Stimulated activated CD8-positive, alpha-beta memory T cell treated with anti-CD3 and anti-CD28 coated beads, Interleukin-15, amount 100 ng/mL, for 48 hours (primary cell): Measurements from ENCODE around the gene CCNA2.

Experiments
- DNase-seq, 2 donors: peaks; one replicate each; pipeline ENCODE4 v3.0.0-alpha.2; 2020; ENCODE audit warnings: low read depth in 2 of 2

The CCNA2 gene

DNA sequence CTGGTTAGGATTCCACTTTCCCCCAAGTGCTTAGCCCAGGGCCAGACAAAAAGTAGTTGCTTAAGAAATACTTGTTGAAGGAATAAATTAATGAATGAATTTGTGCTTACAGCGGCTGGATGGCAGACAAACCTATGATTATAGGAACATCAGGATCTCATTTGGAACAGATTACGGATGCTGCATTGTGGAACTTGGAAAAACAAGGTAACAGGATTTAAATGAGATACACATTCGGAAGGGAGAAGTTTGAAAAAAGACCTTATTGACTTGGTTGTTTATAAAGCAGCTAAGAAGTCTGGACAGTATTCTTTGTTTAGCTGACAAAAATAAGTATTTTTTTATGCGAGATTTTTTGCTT, 22.0 kb downstream of the CCNA2 start:
- no peak for DNase-seq

DNA sequence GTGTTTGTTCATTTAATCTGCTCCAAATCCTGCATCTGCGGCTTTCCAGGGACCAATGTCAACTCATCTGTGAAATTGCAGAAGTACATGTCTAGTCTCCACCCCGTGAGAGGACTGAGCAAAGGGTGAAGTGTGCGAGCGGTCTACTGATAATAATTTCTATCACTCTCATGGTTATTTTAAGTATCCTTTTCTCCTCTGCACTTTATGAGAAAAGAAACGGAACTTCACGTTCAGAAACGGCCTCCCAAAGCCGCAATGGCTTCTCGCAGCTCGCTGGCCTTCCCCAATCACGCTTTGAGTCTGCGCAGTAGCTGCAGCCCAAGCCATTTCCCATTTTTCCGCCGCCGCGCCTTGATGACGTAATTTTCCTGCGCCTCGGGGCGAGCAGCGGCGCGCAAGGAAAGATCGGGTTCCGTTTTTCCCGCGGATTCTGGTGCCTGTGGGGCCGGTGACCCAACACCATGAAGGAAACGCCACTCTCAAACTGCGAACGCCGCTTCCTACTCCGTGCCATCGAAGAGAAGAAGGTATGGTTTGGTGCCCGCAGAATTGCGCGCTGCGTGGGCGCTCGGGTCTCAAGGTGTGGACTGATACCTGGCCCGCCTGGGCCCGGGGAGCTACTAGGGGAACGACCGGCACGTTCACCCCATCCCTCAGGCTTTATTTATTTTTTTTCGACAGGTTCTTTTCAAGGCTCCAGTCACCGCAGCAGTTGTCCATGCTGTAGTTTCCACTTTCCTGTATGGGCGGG, 22.5 kb downstream of the CCNA2 start, which contains the start of gene EXOSC9:
TSS of gene EXOSC9 (plus strand) at position 363 of the 754 bp plus-strand sequence. CDS start at position 465, 102 bp downstream.
- DNase-seq = peak; percentile 87 to 89

DNA sequence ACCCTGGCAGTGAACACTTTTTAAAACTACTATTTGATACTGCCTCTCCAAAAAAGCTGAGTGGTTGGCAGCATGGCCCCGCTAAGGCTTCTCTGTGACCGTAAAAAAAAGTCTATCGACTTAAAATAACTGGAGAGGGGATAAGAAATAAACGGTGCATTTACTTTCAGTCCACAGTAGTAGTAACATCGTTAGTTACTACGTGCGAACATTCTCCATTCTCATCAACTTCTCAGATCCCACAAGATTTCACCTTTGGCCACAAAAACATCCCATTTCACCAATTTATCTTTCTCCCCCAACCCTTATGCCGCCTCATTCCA, 23.1 kb downstream of the CCNA2 start:
- no peak for DNase-seq

DNA sequence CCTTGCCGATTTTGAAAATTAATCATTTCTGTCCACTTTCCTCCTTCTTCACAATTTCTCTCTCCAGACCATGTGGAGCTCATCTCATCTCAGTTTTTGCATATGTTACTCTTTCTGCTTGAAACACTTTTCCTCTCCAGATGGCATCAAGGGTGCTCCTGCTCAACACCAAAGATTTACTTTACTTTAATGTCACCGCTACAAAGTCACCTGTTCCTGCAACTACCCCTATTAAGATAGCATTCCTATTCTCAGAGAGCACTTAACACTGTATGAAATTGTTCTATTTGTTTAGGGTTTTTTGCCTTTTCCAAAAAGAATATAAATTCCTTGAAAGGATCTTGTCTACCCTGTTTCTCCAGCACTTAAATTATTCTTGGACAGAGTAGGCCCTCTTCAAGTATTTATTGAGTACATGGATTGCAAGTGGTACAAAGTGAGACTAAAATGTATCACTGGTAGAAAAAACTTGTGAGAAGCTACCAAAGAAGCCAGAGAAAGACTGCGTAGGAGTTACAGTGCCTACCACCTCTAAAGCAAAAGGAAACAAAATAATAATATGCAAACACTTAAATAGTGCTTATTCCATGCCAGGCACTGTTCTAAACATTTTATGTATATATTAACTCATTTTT, 23.7 kb downstream of the CCNA2 start:
- no peak for DNase-seq

DNA sequence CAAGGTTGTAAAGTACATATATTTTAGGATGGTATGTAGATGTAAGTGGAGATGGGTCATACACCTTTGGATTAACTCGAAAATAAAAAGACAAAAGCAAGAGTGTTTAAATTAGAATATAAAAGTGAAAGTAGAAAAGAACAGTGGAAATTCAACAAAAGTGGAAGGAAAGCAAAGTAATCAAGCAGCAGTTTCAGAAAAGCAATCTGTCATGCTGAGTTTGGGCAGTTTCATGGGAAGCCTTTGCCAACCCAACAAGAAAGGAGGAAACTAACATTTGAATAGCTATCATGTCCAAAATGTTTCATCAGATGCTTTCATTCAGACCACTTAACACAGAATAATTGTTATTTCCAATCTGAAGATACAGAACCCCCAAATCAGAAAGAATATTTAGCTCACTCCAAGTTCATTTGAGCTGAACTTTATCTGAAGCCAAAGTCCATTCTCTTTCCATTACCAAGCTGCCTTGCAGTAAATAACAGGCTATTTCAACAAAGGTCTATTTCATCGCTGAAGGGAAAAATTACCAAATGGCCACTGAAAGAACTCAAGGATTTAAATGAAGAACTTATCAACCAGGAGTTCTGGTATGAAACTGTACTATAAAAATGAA, 24.4 kb downstream of the CCNA2 start:
- no peak for DNase-seq

DNA sequence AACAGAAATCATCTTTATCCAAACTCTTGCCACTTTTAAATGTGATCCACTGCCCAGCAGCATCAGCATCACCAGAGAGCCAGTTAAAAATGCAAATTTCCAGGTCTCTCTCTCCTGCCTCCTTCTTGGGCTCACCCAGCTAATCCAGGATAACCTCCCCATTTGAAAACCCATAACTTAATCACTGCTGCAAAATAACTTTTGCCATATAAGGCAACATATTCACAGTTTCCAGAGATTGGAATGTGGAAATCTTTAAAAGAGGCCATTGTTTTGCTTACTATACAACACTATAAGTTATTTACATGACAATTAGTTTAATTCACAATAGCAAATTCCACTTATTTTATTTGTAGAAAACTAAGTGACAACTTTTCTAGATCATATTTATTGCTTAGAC, 27.4 kb downstream of the CCNA2 start:
- no peak for DNase-seq

DNA sequence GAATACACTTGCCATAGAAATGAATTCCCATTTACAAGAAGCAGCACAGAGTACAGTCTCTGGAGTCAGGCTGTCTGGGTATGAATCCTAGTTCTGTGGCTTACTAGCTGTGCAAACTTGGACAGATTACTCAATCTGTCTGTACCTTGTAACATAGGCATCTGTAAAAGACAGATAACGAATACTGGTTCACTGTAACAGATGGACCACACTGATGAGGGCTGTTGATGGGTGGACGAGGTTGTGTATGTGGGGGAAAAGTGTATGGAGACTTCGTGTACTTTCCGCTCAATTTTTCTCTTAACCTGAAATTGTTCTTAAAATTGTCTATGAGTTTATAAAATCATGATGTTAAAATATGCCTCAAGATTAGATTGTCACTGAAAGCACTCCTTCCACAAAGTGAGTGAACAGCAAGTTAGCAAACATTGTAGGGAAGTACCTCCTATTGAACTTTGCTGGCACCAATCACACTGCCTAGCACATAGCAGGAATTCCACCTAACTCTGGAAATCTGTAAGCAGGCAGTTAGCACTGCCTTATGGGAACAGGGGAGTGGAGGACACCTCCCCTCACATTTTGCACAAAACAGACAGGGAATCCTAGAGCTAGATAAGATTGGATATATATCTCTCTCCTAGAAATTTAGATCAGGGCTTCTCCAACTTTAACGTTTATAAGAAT, 29.0 kb downstream of the CCNA2 start:
- DNase-seq = no peak

DNA sequence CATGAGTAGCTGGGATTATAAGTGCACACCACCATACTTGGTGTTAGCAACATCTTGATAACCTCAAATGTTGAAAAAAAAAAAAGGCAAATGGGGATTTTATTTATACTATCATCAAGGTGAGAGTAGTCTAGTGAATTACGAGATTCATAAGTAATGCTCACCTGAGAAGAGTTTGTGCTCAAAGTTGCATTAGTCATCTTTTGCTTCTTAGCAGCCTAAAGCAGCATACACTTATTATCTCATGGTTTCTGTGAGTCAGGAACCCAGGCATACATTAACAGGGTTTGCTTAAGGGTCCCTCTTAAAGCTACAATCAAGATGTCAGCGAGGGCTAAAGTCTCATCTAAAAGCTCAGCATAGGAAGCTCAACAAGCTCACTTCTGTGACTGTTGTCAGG, 30.7 kb downstream of the CCNA2 start:
- no peak for DNase-seq

DNA sequence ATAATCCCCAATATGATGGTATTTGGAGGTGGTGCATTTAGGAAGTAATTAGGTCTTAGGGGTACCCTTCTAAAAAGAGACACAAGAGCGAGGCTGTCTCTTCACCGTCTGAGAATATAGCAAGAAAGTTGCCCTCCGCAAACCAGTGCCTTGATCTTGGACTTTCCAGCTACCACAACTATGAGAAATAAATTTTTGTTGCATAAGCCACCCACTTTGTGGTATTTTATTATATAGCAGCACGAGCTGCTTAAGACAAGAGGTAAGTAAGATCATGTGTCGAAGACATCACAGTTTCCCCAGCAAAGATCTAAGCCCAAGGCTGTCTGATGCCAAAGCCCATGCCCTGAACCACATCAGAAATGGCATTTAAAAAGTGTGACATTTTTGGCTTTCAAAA, 32.2 kb downstream of the CCNA2 start:
- DNase-seq = no peak

DNA sequence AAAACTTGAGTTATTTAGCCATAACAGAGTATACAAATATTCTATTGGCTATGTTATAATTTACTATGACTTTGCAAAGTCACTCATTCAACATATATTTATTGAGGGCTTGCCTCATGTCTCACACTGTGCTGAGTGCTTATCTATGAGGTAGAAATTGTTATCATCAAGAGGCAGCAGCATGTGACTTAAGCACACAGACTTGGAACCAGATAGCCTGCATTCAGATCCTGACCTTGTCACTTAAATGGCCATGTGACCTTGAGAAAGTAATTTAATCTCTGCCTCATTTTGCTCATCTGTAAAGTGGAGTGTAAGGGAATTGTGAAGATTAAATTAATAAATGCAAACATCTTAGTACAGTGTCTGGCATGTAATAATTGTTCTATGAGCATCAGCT, 32.7 kb downstream of the CCNA2 start:
- DNase-seq = no peak

DNA sequence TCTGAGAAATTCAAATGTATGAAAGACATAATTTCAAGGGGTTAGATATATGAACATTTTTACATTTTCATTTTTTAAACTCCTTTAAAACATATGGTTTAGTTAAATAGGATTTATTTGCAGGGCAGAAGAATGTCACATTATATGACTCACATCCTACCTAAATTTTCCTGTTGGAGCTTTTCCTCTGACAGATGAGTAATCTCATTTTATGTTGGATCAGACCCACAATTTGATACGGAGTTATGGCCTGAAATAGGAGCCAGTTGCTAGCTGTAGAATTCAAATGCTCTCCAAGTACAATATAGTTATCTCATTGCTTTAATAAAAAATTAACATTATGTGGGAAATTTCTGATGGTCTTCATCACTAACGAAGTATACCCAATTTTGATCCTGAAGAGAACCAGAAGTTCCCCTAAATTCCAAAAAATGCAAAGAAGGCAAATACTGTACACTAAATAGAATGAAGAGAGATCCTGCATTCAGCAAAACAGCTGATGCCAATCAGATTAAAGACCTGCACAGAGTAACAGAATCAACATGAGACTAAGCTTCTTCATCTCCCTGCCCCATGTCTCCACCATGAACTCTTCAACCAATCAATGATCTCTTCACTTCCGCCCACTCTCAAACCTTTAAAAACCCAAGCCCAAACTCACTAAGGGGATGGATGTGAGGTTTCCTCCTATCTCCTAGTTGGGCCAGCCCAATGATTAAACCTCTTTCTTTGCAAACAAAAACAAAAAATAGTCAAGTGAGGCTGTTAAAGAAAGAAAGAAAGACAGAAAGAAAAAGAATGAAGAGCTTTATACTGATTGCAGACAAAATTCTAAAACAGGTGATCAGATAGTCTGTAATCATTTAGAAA, 33.5 kb downstream of the CCNA2 start:
- no peak for DNase-seq

DNA sequence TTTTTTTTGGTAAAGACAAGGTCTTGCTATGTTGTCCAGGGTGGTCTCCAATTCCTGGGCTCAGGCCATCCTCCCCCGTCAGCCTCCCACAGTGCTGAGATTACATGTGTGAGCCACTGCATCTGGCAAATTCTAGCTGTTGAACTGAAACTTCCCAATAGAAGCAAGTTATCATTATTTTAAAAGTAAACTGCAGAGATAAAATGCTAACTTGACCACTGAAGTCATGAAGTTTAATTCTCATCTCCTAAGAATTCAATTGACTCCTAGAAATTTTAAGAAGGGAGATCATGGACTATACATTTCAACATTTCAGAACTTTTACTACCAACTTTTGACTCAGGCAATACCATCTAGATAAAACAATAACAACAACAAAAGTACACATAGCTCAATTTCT, 34.2 kb downstream of the CCNA2 start:
- DNase-seq = no peak

DNA sequence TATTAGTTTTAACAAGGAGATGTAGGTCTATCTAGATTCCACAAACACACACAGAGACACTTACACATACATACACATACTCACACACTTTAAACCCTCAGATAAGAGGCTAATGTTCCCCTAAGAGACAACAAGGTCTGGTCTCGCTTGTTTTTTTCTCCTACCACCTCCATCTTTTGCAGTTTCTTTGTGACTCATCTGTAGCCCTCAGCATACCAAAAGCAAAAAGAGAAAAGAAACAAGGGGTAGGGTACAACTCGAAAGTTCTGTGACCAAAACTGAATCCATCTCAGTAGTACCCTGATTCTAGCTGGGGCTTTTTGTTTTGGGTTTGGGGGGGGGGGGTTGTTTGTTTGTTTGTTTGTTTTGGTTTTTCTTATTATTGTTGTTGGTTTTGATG, 34.8 kb downstream of the CCNA2 start:
- no peak for DNase-seq

DNA sequence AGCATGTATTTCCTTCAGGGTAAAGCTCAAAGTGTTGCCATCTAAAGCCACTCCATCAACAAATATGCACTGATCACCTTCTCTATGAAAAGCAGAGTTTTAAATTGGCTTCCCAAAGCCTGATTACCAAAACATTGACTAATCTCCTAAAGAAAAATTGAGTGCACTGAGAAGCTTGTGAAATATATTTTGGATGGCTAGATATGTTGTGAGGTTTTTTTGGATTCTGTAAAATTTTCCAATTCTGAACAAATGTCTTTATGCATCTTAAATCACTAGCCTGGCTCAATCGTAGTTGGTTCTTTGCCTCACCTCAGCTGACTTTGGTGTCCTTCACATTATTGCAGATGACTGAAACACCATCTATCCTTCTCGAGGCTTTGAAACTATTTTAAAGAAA, 37.5 kb downstream of the CCNA2 start:
- DNase-seq = no peak

DNA sequence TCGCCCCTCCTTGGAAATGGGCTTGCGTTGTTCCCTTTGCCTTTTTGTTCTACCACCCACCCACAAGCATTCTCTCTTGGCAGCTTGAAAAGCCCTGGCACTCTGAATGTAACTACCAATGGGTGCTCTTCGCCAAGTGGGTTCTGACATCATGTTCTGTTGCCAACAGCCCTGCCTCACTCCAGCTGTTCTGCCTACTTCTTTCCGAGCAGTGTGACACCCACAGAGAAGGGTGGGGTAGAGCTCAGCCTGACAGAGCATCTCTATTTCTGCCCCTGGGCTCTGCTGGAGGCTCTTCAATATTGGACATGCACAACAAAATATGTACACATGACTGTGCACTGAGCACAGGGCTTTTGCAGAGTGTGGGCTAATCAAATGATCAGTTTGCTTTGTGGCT, 38.2 kb downstream of the CCNA2 start:
- no peak for DNase-seq

DNA sequence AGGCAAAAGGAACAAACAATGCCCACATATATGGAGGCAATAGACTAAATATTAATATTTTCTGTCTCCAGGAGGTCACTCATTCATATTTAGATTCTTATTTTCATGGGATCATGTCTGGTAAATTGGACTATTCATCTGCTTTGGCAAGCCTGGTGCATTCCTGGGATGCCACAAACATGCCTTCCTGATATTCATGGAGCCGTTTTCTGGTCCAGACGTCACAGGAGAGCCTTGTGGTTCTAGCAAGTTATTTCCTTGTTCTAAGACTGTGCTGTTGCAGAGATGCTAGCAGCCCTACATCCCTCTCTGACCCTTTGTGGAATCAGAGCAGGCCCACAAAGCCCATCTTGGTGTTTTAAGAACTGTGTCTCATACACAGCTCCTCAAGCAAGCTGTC, 38.7 kb downstream of the CCNA2 start:
- no peak for DNase-seq

DNA sequence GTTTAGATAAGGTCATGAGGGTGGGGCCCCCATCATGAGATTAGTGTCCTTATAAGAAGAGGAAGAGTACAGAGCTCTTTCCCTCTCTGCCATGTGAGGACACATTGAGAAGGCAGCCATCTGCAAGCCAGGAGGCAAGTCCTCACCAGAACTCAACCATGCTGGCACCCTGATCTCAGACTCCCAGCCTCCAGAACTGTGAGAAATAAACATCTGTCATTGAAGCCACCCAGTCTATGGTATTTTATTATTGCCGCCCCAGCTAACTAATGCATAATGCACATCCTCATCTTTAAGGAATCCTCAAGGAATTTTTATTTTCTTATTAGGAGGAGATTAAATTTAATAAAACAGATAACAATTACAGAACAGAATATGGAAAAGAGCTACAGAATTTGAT, 39.3 kb downstream of the CCNA2 start:
- no peak for DNase-seq

DNA sequence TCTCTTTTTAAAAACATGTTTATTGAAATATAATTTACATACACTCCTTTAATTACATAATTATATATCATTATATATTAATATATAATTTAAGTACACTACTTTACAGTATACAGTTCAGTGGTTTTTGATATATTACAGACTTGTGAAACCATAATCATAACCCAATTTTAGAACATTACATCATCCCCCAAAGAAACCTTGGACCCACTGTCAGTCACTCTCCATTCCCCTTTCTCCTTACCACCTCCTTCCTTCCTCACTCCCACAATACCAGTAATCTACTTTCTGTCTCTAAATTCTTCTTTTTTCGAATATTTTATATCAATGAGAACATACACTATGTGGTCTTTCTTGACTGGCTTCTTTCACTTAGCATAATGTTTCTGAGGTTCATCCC, 40.5 kb downstream of the CCNA2 start:
- DNase-seq = no peak

DNA sequence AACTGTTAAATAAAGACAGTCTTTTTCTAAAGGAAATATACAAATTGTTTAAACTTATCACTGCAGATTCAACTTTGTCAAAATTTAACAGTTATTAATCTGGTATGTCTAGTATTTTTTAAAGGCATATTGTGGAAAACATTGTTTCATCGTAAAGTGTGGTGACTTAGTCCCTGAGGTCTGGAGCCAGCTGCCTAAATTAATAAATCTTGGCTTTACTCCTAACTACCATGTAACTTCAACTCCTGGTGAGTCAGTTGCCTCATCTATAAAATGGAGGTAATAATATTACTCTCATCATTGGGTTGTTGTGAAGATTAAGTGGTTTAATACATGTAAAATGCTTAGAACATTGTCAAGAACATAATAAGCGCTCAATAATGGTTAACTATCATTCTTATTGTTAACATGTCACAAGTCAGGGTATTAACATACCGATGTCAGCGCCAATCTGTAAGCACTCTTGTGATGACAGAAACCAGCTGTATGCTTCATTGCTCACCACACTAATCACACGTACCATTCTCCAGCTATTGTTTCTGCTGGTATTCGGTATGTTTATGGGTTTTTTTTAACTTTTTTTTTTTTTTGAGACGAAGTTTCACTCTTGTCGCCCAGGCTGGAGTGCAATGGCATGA, 44.6 kb downstream of the CCNA2 start:
- no peak for DNase-seq

DNA sequence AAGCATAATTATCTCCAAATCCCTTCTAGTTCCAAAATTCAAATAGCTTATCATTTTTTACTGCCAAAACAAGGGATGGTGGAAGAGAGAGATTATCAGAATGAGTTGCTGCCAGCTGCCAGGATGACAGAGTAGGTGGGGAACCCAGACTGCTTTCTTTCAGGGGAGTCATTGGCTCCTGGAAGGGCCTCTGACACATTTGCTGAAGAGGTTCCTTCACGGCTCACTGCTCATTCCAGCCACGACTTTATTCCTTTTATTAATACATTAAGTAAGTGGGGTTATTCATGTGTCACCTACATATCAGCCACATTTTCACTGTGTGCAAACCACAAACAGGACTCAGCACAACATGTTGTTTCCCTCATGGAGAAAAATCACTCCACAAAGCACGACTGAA, 46.1 kb downstream of the CCNA2 start:
- DNase-seq = no peak

DNA sequence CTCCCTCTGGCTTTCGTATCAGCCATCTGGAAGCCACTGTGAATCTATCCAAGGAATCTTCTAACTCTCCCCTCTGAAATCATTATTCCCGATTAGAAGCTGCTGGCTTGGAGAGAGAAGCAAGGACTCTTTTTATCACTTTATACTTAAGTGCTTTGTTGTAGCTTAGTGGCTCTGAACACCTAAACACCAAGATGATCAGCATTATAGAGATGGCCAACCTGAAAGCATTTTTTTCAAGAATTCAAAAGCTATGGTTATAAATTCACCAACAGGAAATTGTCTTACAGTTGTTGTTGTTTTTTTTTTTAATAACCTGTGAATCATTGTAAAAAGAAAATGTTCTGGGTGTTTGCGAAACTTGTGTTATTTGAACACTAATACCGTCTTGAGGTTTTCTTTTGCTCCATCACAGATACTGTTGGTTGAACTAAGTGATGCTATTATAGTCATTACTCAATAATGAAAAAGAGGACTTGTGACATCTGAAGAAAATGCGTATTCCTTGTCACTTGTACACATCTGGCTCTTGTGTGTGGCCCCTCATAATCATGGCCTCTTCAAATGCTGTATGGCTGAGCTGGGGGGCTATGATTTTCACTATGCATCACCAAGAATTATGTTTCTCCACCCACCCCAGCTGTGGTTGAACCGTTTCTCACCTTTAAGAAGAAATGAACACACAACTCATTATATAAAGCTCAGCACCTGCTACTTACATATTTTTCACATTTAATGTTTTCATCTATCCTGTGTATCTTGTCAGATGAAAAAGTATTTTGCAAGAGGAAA, 46.9 kb downstream of the CCNA2 start:
- DNase-seq = no peak
